ENCODE data around the gene ATAD2B. TPM values are rescaled to one million over a fixed set of nuclear protein-coding genes. Genes with fewer than 3 reads are reported as not detected.

ATAD2B gene
- total and polyA plus RNA-seq, 2 of the 8 experiments (the other 6 are each of a cell fraction or from before 2014, with no cell fraction given), result 3.4 to 16.1 TPM

DNA sequence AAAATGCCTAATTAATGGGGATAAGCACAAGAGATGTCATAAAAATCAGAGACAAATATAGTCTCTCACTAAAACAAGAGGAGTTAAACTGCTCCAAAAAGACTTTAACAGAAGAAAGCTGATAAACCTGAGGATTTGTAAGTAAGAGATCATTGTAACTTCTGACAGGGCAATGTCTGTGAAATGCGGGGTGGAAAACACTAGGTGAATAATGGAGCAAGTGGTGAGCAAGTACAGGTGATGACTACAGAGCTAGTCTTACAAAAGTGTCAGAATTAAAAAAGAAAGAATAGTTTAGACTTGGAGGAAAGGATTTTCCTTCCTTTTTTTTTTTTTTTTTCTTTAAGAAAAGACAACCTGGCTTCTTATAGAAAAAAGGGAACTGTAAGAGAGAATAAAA is 22.7 kb downstream of the ATAD2B start:
- H3K4me2 ChIP-seq (ENCODE audit: insufficient read depth in 1 of 2, low read depth in 2 of 2, low read length in 2 of 2), result no peak overlapping the region
- ChIA-PET CTCF (ENCODE audit: partially characterized antibody) (interaction anchor here (0.8 kb wide), 1 partner anchor 22 kb away, joined by 3 read pairs; the partner anchor contains the start of gene ATAD2B), POLR2A (ENCODE audit: partially characterized antibody) (interaction anchor here (0.5 kb wide), 1 partner anchor 49 kb away, joined by 3 read pairs; no protein-coding TSS in a partner anchor)
- no peak overlapping the region for H4K5ac ChIP-seq (ENCODE audit: insufficient read length, low read depth, low read length)
- H4K20me1 ChIP-seq (replicated peaks in 1 of 2; ENCODE audit: control insufficient read depth in 1 of 2, insufficient read depth in 2 of 2, low read length in 2 of 2), result no peaks in the 10 kb centered on the region
- no peak overlapping the region for H2BK12ac ChIP-seq (ENCODE audit: low read depth, low read length)
- no peak overlapping the region for H2BK15ac ChIP-seq (ENCODE audit: low read length)
- no peaks in the 10 kb centered on the region for H3K36me3 ChIP-seq (ENCODE audit: control insufficient read depth in 2 of 4, insufficient read depth in 4 of 4, low read length in 3 of 4)
- no peak overlapping the region for H4K8ac ChIP-seq (ENCODE audit: extremely low read depth, insufficient read depth, low read length)
- H2AFZ ChIP-seq (ENCODE audit: low read length), result no peak overlapping the region
- DNase-seq (ENCODE audit: low read depth in 1 of 2, low spot score in 2 of 2), result no peak
- H3K27me3 ChIP-seq (replicated peaks in 1 of 4; ENCODE audit: control insufficient read depth in 3 of 4, extremely low read depth in 1 of 4, insufficient read depth in 3 of 4, low read length in 3 of 4), result no peaks in the 10 kb centered on the region
- H2BK20ac ChIP-seq (ENCODE audit: low read length), result no peak overlapping the region
- no peak overlapping the region for H3K27ac ChIP-seq (ENCODE audit: low read depth, low read length)
- 85% methylated on average over 1 of the region's 1 CpG; no CpG with 5 or more reads in 1 of the 2 experiments for WGBS, 2 experiments (ENCODE audit: extremely low coverage in 1 of 2, insufficient coverage in 1 of 2, insufficient read length in 1 of 2, insufficient replicate concordance in 2 of 2, low coverage in 1 of 2, low lambda C conversion rate in 2 of 2, missing lambda C conversion rate in 1 of 2)
- H3K4me3 ChIP-seq (ENCODE audit: extremely low read depth in 1 of 4, insufficient read depth in 2 of 4, low read depth in 3 of 4, low read length in 4 of 4), result no peak overlapping the region
- H3K79me1 ChIP-seq (ENCODE audit: low read depth, low read length), result no peaks in the 10 kb centered on the region
- no peak overlapping the region for H2AK5ac ChIP-seq (ENCODE audit: low read depth, low read length)
- H3K56ac ChIP-seq (replicated peaks; ENCODE audit: insufficient read length, low read depth, low read length), result no peak overlapping the region
- no peaks in the 10 kb centered on the region for H3K9me3 ChIP-seq (ENCODE audit: insufficient read depth in 2 of 2, low read depth in 1 of 2, low read length in 1 of 2)
- no peak for FAIRE-seq
- no peak overlapping the region for H3K4ac ChIP-seq (replicated peaks; ENCODE audit: insufficient read length, low read depth, low read length)
- H2BK120ac ChIP-seq (replicated peaks; ENCODE audit: low read depth, low read length), result no peak overlapping the region
- no peaks in the 10 kb centered on the region for H3K23me2 ChIP-seq (ENCODE audit: low read depth, low read length)
- no peak overlapping the region for H3K9ac ChIP-seq (replicated peaks in 1 of 4; ENCODE audit: extremely low read depth in 1 of 4, low read depth in 3 of 4, low read length in 3 of 4)
- H3K14ac ChIP-seq (ENCODE audit: insufficient read length), result no peak overlapping the region
- H3K18ac ChIP-seq (ENCODE audit: extremely low read depth, low read length), result no peak overlapping the region
- H3K4me1 ChIP-seq (replicated peaks in 1 of 4; ENCODE audit: control insufficient read depth in 3 of 4, insufficient read depth in 4 of 4, low read length in 3 of 4), result no peaks in the 10 kb centered on the region
- no peak overlapping the region for H3K23ac ChIP-seq (ENCODE audit: insufficient read length)
- H4K91ac ChIP-seq (replicated peaks; ENCODE audit: insufficient read length, low read length), result no peak overlapping the region
- no peak overlapping the region for H2BK5ac ChIP-seq (ENCODE audit: low read depth, low read length)
- H3K79me2 ChIP-seq (ENCODE audit: control insufficient read depth in 1 of 2, insufficient read depth in 2 of 2, low read length in 2 of 2), result peaks cover 0 to 57% of the 10 kb centered on the region in 2 experiments; a peak in 2 of 4 replicates
- TF ChIP-seq MAFK (IDR thresholded peaks at IDR 0.05; ENCODE audit: low read depth, low read length) (no peak), CEBPB (IDR thresholded peaks at IDR 0.05; ENCODE audit: low read depth, low read length) (no peak), NANOG (IDR thresholded peaks at IDR 0.05; ENCODE audit: insufficient read depth, low read depth, low read length, poor library complexity, severe bottlenecking) (no peak), SP1 (IDR thresholded peaks at IDR 0.05; ENCODE audit: low read depth, low read length) (no peak), RFX5 (IDR thresholded peaks at IDR 0.05; ENCODE audit: borderline replicate concordance, low read depth, low read length) (no peak), RAD21 (IDR thresholded peaks at IDR 0.05 in 1 of 2, conservative IDR thresholded peaks at IDR 0.05 in 1 of 2; ENCODE audit: low read depth in 2 of 2, low read length in 2 of 2) (no peak)
- TF ChIP-seq, protein P1, sequence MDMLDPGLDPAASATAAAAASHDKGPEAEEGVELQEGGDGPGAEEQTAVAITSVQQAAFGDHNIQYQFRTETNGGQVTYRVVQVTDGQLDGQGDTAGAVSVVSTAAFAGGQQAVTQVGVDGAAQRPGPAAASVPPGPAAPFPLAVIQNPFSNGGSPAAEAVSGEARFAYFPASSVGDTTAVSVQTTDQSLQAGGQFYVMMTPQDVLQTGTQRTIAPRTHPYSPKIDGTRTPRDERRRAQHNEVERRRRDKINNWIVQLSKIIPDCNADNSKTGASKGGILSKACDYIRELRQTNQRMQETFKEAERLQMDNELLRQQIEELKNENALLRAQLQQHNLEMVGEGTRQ (IDR thresholded peaks at IDR 0.05; ENCODE audit: low read length), result no peak

Measured in H1 (cell line).